Mucosa of stomach (tissue), 1 donor: ENCODE measurements around the gene INSC.

Source experiments
- H3K27me3 ChIP-seq: one replicate; pipeline ENCODE4 v1.7.0; 2013; ENCODE audit warnings: mild to moderate bottlenecking, low read length; ENCODE audit not compliant: control insufficient read depth, insufficient read depth
- H3K36me3 ChIP-seq: one replicate; pipeline ENCODE4 v1.7.0; 2013; ENCODE audit warnings: low read length; ENCODE audit not compliant: control insufficient read depth, insufficient read depth
- H3K4me1 ChIP-seq: one replicate; pipeline ENCODE4 v1.7.0; 2013; ENCODE audit warnings: mild to moderate bottlenecking, low read length; ENCODE audit not compliant: control insufficient read depth, insufficient read depth
- H3K4me3 ChIP-seq: one replicate; pipeline ENCODE4 v1.7.0; 2013; ENCODE audit warnings: low read length
- H3K9ac ChIP-seq: one replicate; pipeline ENCODE4 v1.7.0; 2013; ENCODE audit warnings: mild to moderate bottlenecking, low read length, moderate library complexity
- H3K9me3 ChIP-seq: one replicate; pipeline ENCODE4 v1.7.0; 2013; ENCODE audit warnings: mild to moderate bottlenecking, low read length, moderate library complexity; ENCODE audit not compliant: control insufficient read depth
- donor health status: Pancreatic carcinoma.

INSC gene

GRCh38 chr11:15213471-15214231 lies 98.9 kb downstream of the INSC start:
- H3K27me3 ChIP-seq: no peaks in the 10 kb centered on the region
- no peaks in the 10 kb centered on the region for H3K4me1 ChIP-seq
- H3K9me3 ChIP-seq: no peaks in the 10 kb centered on the region
- H3K4me3 ChIP-seq: no peak overlapping the region
- H3K36me3 ChIP-seq: no peaks in the 10 kb centered on the region
- no peak overlapping the region for H3K9ac ChIP-seq

DNA sequence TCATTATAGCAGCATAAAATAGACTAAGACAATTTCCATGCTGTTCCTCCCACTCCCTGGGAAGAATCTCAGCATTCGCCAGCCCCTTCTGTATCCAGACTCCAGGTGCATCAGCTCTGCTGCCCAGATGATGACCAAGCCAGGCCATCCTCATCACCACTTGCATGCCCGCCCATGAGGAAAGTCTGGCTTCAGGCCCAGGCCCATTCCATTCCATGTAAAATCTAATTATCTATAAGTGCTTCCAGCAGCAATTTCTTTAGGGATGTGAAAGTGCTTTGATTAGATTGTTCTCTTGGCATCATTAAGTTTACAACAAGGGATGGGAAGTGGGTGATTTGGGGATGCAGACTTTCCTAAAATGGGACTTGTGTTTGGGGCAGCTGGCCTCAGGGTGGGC lies 100.3 kb downstream of the INSC start:
- Histone ChIP-seq H3K27me3 (no peaks in the 10 kb centered on the region), H3K4me1 (no peaks in the 10 kb centered on the region), H3K36me3 (no peaks in the 10 kb centered on the region), H3K4me3 (no peak overlapping the region), H3K9me3 (no peaks in the 10 kb centered on the region), H3K9ac (no peak overlapping the region)

DNA sequence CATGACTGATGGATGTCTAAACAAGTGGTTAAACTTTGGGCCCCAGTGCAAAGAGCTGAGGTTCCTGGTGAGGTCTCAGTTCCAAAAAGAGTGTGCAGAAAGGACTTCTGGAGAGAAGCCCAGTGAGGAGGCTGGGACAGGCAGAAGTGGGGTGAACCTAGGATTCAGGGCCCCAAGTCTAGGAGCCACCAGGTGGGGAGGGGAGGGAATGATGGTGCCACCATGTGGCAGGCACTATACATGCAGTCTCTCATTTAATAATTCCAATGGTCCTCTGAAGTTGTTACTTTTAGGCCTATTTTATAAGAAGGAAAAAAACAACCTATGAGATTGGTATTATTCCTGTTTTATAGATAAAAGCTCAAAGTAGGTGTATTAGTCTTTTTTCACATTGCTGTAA lies 102.0 kb downstream of the INSC start:
- Histone ChIP-seq H3K36me3 (no peaks in the 10 kb centered on the region), H3K4me3 (no peak overlapping the region), H3K27me3 (no peaks in the 10 kb centered on the region), H3K4me1 (no peaks in the 10 kb centered on the region), H3K9ac (no peak overlapping the region), H3K9me3 (no peaks in the 10 kb centered on the region)

DNA sequence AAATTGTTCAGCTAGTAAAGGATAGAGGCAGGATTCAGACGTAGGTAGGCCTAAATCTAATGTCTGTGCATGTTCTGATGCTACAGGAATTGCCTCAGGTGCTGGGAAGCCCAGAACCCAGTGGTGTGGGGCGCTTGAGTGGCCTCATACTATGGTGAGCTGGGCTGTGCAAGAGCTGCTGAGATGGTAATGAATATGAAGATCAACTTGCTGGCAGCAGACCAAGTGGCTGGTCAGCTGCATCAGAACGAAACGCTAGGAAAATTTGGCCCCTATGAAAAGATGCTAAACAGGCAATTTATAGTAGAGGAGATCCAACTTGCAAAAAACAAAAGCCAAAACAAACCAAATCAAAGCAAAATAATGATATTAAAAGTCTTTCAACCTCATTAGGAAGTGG lies 102.7 kb downstream of the INSC start:
- Histone ChIP-seq H3K4me3 (no peak overlapping the region), H3K9me3 (no peaks in the 10 kb centered on the region), H3K27me3 (no peaks in the 10 kb centered on the region), H3K36me3 (no peaks in the 10 kb centered on the region), H3K9ac (no peak overlapping the region), H3K4me1 (no peaks in the 10 kb centered on the region)

DNA sequence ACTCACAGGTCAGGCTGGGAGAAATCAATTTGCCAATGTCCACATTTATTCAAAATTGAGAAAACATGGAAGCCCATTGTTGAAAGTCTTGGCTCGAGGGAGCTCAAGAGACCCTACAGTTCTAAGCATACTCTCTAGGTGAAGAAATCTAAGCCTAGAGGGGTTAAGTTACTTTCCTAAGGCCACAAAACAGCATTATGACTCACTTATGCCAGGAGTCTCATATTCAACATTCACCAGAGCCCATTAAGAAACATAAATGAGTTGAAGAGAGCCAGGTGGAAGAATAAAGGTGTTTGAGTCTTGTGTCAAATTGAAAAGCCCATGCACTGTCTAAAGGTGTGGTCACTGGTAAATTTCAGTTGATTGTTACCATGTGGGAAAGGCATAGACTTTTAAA lies 108.1 kb downstream of the INSC start:
- Histone ChIP-seq H3K4me1 (no peaks in the 10 kb centered on the region), H3K27me3 (no peaks in the 10 kb centered on the region), H3K4me3 (no peak overlapping the region), H3K9me3 (no peaks in the 10 kb centered on the region), H3K9ac (no peak overlapping the region), H3K36me3 (no peaks in the 10 kb centered on the region)

DNA sequence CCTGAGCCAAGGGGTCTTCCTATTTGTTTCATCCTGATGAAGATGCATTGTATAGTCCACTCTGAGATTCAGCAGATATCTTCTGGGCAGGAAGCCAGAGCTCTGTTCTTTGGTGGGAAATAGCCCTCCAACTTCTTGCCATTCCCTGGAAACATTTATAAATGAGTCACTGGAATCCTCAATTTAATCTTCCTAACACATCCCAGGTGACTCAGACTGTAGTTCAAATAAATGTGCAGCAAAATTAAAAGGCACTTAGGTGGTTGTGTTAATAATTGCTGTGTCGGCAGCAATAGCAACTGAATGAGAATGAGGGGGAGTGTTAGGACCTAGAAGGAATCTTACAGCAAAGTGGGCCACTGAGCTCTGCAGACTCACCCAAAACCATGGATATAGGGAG lies 108.6 kb downstream of the INSC start:
- H3K27me3 ChIP-seq: no peaks in the 10 kb centered on the region
- no peaks in the 10 kb centered on the region for H3K4me1 ChIP-seq
- no peak overlapping the region for H3K9ac ChIP-seq
- no peaks in the 10 kb centered on the region for H3K9me3 ChIP-seq
- H3K4me3 ChIP-seq: no peak overlapping the region
- H3K36me3 ChIP-seq: no peaks in the 10 kb centered on the region

DNA sequence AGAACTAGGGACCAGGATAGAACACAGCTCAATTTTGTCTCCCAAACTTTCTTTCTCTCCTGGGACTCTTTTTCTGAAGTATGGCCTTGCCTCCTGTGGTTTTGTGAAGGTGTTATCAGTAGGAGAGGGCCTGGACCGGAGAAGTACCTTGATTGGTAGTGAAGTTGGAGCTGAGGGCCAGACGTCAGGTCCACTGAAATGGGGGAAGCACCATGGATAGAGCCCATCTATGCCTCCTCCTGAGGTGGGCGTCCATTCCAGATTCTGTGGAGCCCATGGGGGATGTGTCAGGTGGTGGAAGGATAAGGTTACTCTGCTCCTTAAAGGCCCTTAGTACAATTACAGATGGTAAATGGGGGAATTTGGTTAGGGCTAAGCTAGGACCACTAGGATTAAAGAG lies 109.7 kb downstream of the INSC start:
- Histone ChIP-seq H3K27me3 (no peaks in the 10 kb centered on the region), H3K9ac (no peak overlapping the region), H3K9me3 (no peaks in the 10 kb centered on the region), H3K4me3 (no peak overlapping the region), H3K36me3 (no peaks in the 10 kb centered on the region), H3K4me1 (no peaks in the 10 kb centered on the region)

DNA sequence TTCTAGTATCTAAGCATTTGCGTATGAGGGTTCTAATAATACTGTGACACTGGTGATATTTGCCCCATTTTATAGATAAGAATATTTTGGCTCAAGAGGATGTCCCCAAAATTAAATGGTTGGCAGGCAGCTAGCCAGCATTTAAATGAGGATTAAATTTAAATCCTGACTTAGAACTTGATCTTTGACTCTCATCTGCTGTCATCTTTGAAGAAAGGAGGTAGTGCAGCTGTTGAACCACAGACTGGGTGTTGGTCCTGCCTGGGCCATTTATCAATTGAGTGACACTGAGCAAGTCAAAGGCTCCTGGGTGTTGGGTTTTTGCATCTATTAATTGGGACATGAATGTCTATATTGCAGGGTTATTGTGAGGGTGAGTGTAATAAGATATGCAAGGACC lies 112.3 kb downstream of the INSC start:
- Histone ChIP-seq H3K27me3 (no peaks in the 10 kb centered on the region), H3K9ac (no peak overlapping the region), H3K4me1 (no peaks in the 10 kb centered on the region), H3K9me3 (no peaks in the 10 kb centered on the region), H3K4me3 (no peak overlapping the region), H3K36me3 (no peaks in the 10 kb centered on the region)

- H3K27me3 ChIP-seq: no peaks in the 10 kb centered on the region
- H3K9ac ChIP-seq: no peak overlapping the region
- H3K4me1 ChIP-seq: no peaks in the 10 kb centered on the region
- H3K9me3 ChIP-seq: no peaks in the 10 kb centered on the region
- H3K4me3 ChIP-seq: no peak overlapping the region
- no peaks in the 10 kb centered on the region for H3K36me3 ChIP-seq
These were observed 113.7 kb downstream of the INSC start for GRCh38 chr11:15228331-15228849.

- Histone ChIP-seq H3K4me3 (no peak overlapping the region), H3K4me1 (no peaks in the 10 kb centered on the region), H3K9ac (no peak overlapping the region), H3K9me3 (no peaks in the 10 kb centered on the region), H3K36me3 (no peaks in the 10 kb centered on the region), H3K27me3 (no peaks in the 10 kb centered on the region)
These were observed 114.3 kb downstream of the INSC start for GRCh38 chr11:15229069-15229468.

DNA sequence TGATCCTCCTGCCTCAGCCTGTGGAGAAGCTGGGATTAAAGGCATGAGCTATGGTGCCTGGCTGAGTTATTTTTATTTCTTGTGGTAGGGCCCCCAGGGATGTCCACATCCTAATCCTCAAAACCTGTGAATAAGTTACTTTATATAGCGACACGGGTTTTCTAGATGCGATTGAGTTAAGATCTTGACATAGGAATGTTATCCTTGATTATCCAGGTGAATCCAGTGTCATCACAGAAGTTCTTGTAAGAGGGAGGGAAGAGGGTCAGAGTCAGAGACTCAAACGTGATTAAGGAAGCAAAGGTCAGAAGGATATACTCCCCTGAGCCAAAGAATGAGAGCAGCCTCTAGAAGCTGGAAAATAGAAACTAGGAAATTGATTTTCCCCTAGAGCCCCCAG lies 117.8 kb downstream of the INSC start:
- H3K4me1 ChIP-seq: no peaks in the 10 kb centered on the region
- H3K4me3 ChIP-seq: no peak overlapping the region
- H3K36me3 ChIP-seq: no peaks in the 10 kb centered on the region
- no peaks in the 10 kb centered on the region for H3K27me3 ChIP-seq
- H3K9ac ChIP-seq: no peak overlapping the region
- no peaks in the 10 kb centered on the region for H3K9me3 ChIP-seq

GRCh38 chr11:15233371-15234165 lies 118.8 kb downstream of the INSC start:
- Histone ChIP-seq H3K27me3 (no peaks in the 10 kb centered on the region), H3K36me3 (no peaks in the 10 kb centered on the region), H3K9me3 (no peaks in the 10 kb centered on the region), H3K9ac (no peak overlapping the region), H3K4me3 (no peak overlapping the region), H3K4me1 (no peaks in the 10 kb centered on the region)
